OCI-LY1 (cell line): ENCODE data around the gene HDAC10.

Experiments
- EZH2 ChIP-seq: fragments of 200-600 bp; sonication (generic), shearing (Covaris generic); IDR thresholded peaks from 2 replicates; pipeline ENCODE4 v1.8.0; 2017; ENCODE audit warnings: borderline replicate concordance, mixed run types, mild to moderate bottlenecking, antibody characterized with exemption, low read length, moderate library complexity, mixed read lengths
- TF ChIP-seq, protein P1 (sequence below): fragments of 200-600 bp; sonication (generic), shearing (Covaris generic); IDR thresholded peaks from 2 replicates; pipeline ENCODE4 v1.5.1; 2017; ENCODE audit warnings: mild to moderate bottlenecking, antibody characterized with exemption, low read length, moderate library complexity, mixed read lengths

DNA sequence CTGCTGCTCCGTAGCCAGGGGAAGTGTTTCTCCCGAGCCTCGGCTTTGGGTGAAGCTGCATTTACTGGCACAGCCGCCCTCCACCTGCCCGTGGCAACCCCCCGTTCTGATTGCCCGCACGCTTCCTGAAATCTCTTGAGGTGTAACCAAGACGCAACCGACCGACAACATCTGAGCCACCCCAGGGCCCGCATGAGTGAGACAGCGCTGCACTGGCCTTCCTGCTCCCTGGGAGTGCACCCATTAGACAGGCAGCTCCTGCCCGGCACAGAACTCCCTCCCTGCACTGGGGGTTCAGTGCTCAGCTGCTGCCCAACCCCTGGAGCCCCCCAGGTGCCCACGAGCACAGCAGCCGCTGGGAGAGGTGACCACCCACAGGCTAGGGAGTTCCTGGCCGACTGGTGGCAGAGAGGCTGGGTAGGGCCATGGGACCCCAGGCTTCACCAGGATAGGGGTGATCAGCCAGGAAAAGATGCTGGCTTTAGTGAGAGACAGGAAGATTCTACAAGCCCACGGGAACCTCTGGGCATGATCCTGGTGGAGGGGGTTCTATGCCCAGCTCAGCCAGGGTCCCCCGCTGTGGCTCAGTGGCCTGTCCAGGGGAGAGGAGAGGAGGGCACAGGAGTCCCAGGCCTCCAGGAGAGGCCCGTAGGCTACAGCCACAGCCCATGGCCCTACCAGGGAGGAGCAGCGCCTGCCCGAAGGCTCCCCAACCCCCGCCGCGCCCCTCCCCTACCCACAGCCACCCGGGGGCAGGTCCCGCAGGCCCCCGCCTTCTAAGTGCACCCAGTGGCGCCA, 41.8 kb upstream of the HDAC10 start:
- TF ChIP-seq, protein P1, sequence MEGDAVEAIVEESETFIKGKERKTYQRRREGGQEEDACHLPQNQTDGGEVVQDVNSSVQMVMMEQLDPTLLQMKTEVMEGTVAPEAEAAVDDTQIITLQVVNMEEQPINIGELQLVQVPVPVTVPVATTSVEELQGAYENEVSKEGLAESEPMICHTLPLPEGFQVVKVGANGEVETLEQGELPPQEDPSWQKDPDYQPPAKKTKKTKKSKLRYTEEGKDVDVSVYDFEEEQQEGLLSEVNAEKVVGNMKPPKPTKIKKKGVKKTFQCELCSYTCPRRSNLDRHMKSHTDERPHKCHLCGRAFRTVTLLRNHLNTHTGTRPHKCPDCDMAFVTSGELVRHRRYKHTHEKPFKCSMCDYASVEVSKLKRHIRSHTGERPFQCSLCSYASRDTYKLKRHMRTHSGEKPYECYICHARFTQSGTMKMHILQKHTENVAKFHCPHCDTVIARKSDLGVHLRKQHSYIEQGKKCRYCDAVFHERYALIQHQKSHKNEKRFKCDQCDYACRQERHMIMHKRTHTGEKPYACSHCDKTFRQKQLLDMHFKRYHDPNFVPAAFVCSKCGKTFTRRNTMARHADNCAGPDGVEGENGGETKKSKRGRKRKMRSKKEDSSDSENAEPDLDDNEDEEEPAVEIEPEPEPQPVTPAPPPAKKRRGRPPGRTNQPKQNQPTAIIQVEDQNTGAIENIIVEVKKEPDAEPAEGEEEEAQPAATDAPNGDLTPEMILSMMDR, result no peak
- TF ChIP-seq EZH2, result no peak
